Limb (tissue), 2 donors: ENCODE data around the gene GBP2.

ENCODE experiments used
- DNase-seq, 2 donors: peaks; one replicate each; pipeline ENCODE4 v3.0.0-alpha.2; 2016; ENCODE audit errors: extremely low spot score in 2 of 2

Gene GBP2

GRCh38 chr1:89068291-89068690, 57.6 kb downstream of the GBP2 start:
- DNase-seq = no peak

GRCh38 chr1:89065079-89065868, 60.6 kb downstream of the GBP2 start, which contains the start of gene GBP1:
Gene GBP1, minus strand, starts transcription at chr1:89065208. Its CDS starts 1,974 bp downstream, at chr1:89063234.
- DNase-seq = no peak

DNA sequence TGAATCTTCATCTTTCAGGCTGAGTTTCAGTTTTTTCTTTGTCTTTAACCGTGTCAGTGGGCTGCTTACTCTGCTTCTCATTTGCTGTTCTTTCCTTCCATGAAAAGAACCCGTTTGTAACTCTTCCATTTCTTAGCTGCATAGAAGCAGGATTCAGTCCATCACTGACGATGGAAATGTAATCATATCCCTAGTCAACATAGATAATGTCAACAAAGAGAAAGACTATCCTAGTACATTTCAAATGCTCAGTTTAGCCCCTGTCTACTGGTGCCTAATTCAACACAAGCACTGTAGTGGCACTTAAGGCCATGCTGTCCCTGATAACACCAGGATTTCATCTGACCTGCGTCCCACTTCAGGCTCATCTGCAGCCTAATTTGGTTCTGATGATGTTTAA, 61.3 kb downstream of the GBP2 start:
- no peak for DNase-seq

GRCh38 chr1:89063094-89063493, 62.8 kb downstream of the GBP2 start:
- no peak for DNase-seq

- DNase-seq = no peak
These were observed 65.8 kb downstream of the GBP2 start for GRCh38 chr1:89060091-89060490.
